HepG2 (cell line): ENCODE data around the gene XPO5. TPM values are rescaled to one million over a fixed set of nuclear protein-coding genes. Genes with fewer than 3 reads are reported as not detected.

Experiments used
- ATAC-seq: fragments of 200-7000 bp; cut with Tn5 transposase; 3 replicates; pipeline ENCODE4 v1.9.1; 2020; ENCODE audit warnings: mild to moderate bottlenecking, moderate library complexity
- BruUV-seq: library from RNA; stranded (reverse); fragments of 400-500 nt; replicated peaks from 2 replicates; lab custom pipeline; 2021; lab: Mats Ljungman, UMichigan
- CTCF ChIA-PET: fragments of 300-600 bp; formaldehyde crosslinking; extraction: SDS; loops from one replicate; lab custom pipeline; 2021; ENCODE audit warnings: low total read pairs, inconsistent platforms, low intra/inter-chr PET ratio; lab: Yijun Ruan, JAX
- POLR2A ChIA-PET: fragments of 350-600 bp; sonication (Branson Sonifier 250); formaldehyde crosslinking; loops from one replicate; lab custom pipeline; 2020; ENCODE audit warnings: antibody characterized with exemption, inconsistent platforms; lab: Yijun Ruan, JAX
- DNase-seq: peaks from one replicate; pipeline ENCODE4 v3.0.0-alpha.2; 2015; ENCODE audit warnings: low spot score
- FAIRE-seq: peaks from 3 replicates; lab custom pipeline; 2011; peaks lifted over from hg19 to GRCh38; lab: Jason Lieb, UNC
- H2AFZ ChIP-seq: one replicate; pipeline ENCODE4 v1.6.1; 2011; ENCODE audit warnings: low read length, inconsistent platforms
- H3K27ac ChIP-seq: fragments of 300-600 bp; 3 replicates; pipeline ENCODE4 v1.8.0; 2011; ENCODE audit warnings: mixed run types, mild to moderate bottlenecking, mixed read lengths, low read length, inconsistent platforms; ENCODE audit not compliant: insufficient read depth; ENCODE audit errors: extremely low read length
- H3K27me3 ChIP-seq, 2 experiments: fragments of 200-600 bp in 1 of 2; 2 replicates in 1 of 2; 3 replicates in 1 of 2; pipeline versions ENCODE4 v1.6.0 to v1.8.0; 2011; ENCODE audit warnings: low read length in 2 of 2, mild to moderate bottlenecking in 2 of 2, moderate library complexity in 2 of 2, inconsistent platforms in 1 of 2; ENCODE audit not compliant: insufficient read depth in 2 of 2, control insufficient read depth in 1 of 2
- H3K36me3 ChIP-seq, 2 experiments: fragments of 200-600 bp in 1 of 2; replicated peaks in 1 of 2; 2 replicates in 1 of 2; 3 replicates in 1 of 2; pipeline versions ENCODE4 v1.5.1 to v1.8.0; 2011; ENCODE audit warnings: low read length in 2 of 2, inconsistent platforms in 1 of 2; ENCODE audit not compliant: insufficient read depth in 2 of 2, control insufficient read depth in 1 of 2
- H3K4me1 ChIP-seq: 2 replicates; pipeline ENCODE4 v1.5.1; 2012; ENCODE audit warnings: low read length, inconsistent platforms; ENCODE audit not compliant: insufficient read depth
- H3K4me2 ChIP-seq: 2 replicates; pipeline ENCODE4 v1.6.0; 2011; ENCODE audit warnings: low read depth, low read length, inconsistent platforms
- H3K4me3 ChIP-seq, 3 experiments: fragments of 200-600 bp in 1 of 3; sonication (generic), shearing (Covaris generic) in 1 of 3; replicated peaks in 1 of 3; 2 replicates each; pipeline ENCODE4 v1.5.1; 2011 to 2016; ENCODE audit warnings: low read length in 3 of 3, inconsistent platforms in 2 of 3, low read depth in 2 of 3, mild to moderate bottlenecking in 2 of 3, control low read depth in 1 of 3, mixed read lengths in 1 of 3; ENCODE audit not compliant: insufficient read depth in 1 of 3
- H3K79me2 ChIP-seq: one replicate; pipeline ENCODE4 v1.6.1; 2011; ENCODE audit warnings: low read length, inconsistent platforms; ENCODE audit not compliant: insufficient read depth
- H3K9ac ChIP-seq: 2 replicates; pipeline ENCODE4 v1.6.0; 2011; ENCODE audit warnings: mild to moderate bottlenecking, low read depth, low read length, inconsistent platforms; ENCODE audit not compliant: insufficient read depth
- H3K9me3 ChIP-seq: 2 replicates; pipeline ENCODE4 v1.5.1; 2012; ENCODE audit warnings: mild to moderate bottlenecking, low read length
- H4K20me1 ChIP-seq: 2 replicates; pipeline ENCODE4 v1.6.0; 2011; ENCODE audit warnings: inconsistent platforms, mild to moderate bottlenecking, low read length, moderate library complexity; ENCODE audit not compliant: insufficient read depth
- ATF4 ChIP-seq, 2 experiments: fragments of 450-650 bp in 1 of 2; sonication (generic) in 1 of 2; formaldehyde crosslinking; IDR thresholded peaks; 2 replicates each; pipeline versions ENCODE4 v1.5.0 to v1.8.0; 2020 to 2022; ENCODE audit warnings: mild to moderate bottlenecking in 1 of 2, missing genetic modification reagents in 1 of 2
- CBX5 ChIP-seq: sonication (generic); formaldehyde crosslinking; IDR thresholded peaks from 2 replicates; pipeline ENCODE4 v1.4.0; 2020; ENCODE audit warnings: missing genetic modification reagents, borderline replicate concordance
- CEBPB ChIP-seq: IDR thresholded peaks from 2 replicates; pipeline ENCODE4 v1.6.1; 2011; ENCODE audit warnings: low read depth, low read length, improper control_type of control experiment, borderline replicate concordance
- CEBPG ChIP-seq: IDR thresholded peaks from 2 replicates; pipeline ENCODE4 v1.6.1; 2016
- FOSL2 ChIP-seq: sonication (generic); formaldehyde crosslinking; IDR thresholded peaks from 2 replicates; pipeline ENCODE4 v1.4.0; 2020; ENCODE audit warnings: missing genetic modification reagents
- GATAD2A ChIP-seq: IDR thresholded peaks from 2 replicates; pipeline ENCODE4 v1.6.1; 2016
- NRL ChIP-seq: sonication (generic); formaldehyde crosslinking; IDR thresholded peaks from 2 replicates; pipeline ENCODE4 v1.5.0; 2020; ENCODE audit warnings: missing genetic modification reagents, mild to moderate bottlenecking, moderate library complexity, borderline replicate concordance
- RCOR2 ChIP-seq: IDR thresholded peaks from 2 replicates; pipeline ENCODE4 v1.6.1; 2016; ENCODE audit warnings: missing biosample characterization, missing genetic modification reagents
- ZNF484 ChIP-seq: sonication (generic); formaldehyde crosslinking; IDR thresholded peaks from 2 replicates; pipeline ENCODE4 v1.5.1; 2020; ENCODE audit warnings: mild to moderate bottlenecking, low read depth, missing genetic modification reagents, borderline replicate concordance
- ZNF644 ChIP-seq: IDR thresholded peaks from 2 replicates; pipeline ENCODE4 v1.6.1; 2016; ENCODE audit warnings: low read depth
- WGBS: methylation state at CpG from one replicate; pipeline ENCODE4 v1.1.6; 2017; ENCODE audit warnings: low lambda C conversion rate; 5-methylcytosine and 5-hydroxymethylcytosine counted together
- in situ Hi-C: cut with HindIII; loops from 2 replicates; pipeline ENCODE4 v1.10.0; 2017; ENCODE audit warnings: low pct_unique_long_range_greater_than_20kb; ENCODE audit not compliant: extremely low pct_ligation_motif_present
- intact Hi-C: fragments of 100-400 bp; cut with micrococcal nuclease; formaldehyde crosslinking; loops from one replicate; pipeline ENCODE4 v1.10.0; 2022; ENCODE audit not compliant: unreplicated experiment
- polyA plus RNA-seq, 8 experiments: library from polyadenylated mRNA; depleted of rRNA in 3 of 8; stranded (reverse) in 7 of 8; unstranded in 1 of 8; fragments of >200 nt; fragmentation: Illumina TruSeq in 4 of 8; extraction: Trizol in 4 of 8; gene quantifications; 2 replicates each; pipeline versions ENCODE4 v1.2.1 to v1.2.3, GENCODE V29; 2011 to 2016; ENCODE audit warnings: low read depth in 4 of 8, missing spikeins in 1 of 8, mixed read lengths in 1 of 8; ENCODE audit not compliant: insufficient read depth in 1 of 8
- total RNA-seq, 5 experiments: library from RNA; depleted of rRNA; stranded (reverse); fragments of >200 nt; fragmentation: Illumina TruSeq; extraction: Trizol; gene quantifications; 2 replicates each; pipeline ENCODE4 v1.2.3, GENCODE V29; 2016; ENCODE audit warnings: low read depth in 1 of 5
- TF ChIP-seq, protein P1 (sequence below): sonication (generic); formaldehyde crosslinking; IDR thresholded peaks from 2 replicates; pipeline ENCODE4 v1.4.0; 2020; ENCODE audit warnings: mild to moderate bottlenecking, missing genetic modification reagents
- TF ChIP-seq, protein P2 (sequence below): IDR thresholded peaks from 2 replicates; pipeline ENCODE4 v1.6.1; 2016; ENCODE audit warnings: control low read depth
- TF ChIP-seq, protein P3 (sequence below): sonication (generic); formaldehyde crosslinking; IDR thresholded peaks from 2 replicates; pipeline ENCODE4 v1.8.0; 2022; ENCODE audit warnings: mild to moderate bottlenecking, missing genetic modification reagents, borderline replicate concordance
- TF ChIP-seq, protein P4 (sequence below): sonication (generic); formaldehyde crosslinking; IDR thresholded peaks from 2 replicates; pipeline ENCODE4 v1.9.0; 2021; ENCODE audit warnings: missing genetic modification reagents, mild to moderate bottlenecking, borderline replicate concordance

The XPO5 gene
- total and polyA plus RNA-seq, 2 of the 13 experiments (the other 11 are each of a cell fraction or from before 2014, with no cell fraction given), result 52.2 to 68.0 TPM

GRCh38 chr6:43481591-43482236 lies 94.1 kb downstream of the XPO5 start (continued):
- TF ChIP-seq, protein P1, sequence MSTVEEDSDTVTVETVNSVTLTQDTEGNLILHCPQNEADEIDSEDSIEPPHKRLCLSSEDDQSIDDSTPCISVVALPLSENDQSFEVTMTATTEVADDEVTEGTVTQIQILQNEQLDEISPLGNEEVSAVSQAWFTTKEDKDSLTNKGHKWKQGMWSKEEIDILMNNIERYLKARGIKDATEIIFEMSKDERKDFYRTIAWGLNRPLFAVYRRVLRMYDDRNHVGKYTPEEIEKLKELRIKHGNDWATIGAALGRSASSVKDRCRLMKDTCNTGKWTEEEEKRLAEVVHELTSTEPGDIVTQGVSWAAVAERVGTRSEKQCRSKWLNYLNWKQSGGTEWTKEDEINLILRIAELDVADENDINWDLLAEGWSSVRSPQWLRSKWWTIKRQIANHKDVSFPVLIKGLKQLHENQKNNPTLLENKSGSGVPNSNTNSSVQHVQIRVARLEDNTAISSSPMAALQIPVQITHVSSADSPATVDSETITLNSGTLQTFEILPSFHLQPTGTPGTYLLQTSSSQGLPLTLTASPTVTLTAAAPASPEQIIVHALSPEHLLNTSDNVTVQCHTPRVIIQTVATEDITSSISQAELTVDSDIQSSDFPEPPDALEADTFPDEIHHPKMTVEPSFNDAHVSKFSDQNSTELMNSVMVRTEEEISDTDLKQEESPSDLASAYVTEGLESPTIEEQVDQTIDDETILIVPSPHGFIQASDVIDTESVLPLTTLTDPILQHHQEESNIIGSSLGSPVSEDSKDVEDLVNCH (CRISPR knock-in tag), result no peak
- no peak for TF ChIP-seq NRL

GRCh38 chr6:43481075-43481474 lies 94.8 kb downstream of the XPO5 start:
- no peaks in the 10 kb centered on the region for H3K9me3 ChIP-seq
- FAIRE-seq, result no peak
- peaks cover 0 to 3% of the 10 kb centered on the region in 2 experiments; a peak in 1 of 5 replicates for H3K36me3 ChIP-seq
- DNase-seq, result no peak
- H3K27ac ChIP-seq, result no peak overlapping the region
- H3K4me1 ChIP-seq, result peaks cover 66% of the 10 kb centered on the region
- H3K4me3 ChIP-seq, result no peak overlapping the region
- in situ Hi-C loops, result no loop called here
- no peak overlapping the region for H2AFZ ChIP-seq
- CTCF ChIA-PET, result no interaction called here
- no peaks in the 10 kb centered on the region; a peak in 1 of 5 replicates for H3K27me3 ChIP-seq
- TF ChIP-seq GATAD2A (CRISPR knock-in tag), result peak; percentile 27; the same call in 1 of the 2 replicates
- TF ChIP-seq, protein P2, sequence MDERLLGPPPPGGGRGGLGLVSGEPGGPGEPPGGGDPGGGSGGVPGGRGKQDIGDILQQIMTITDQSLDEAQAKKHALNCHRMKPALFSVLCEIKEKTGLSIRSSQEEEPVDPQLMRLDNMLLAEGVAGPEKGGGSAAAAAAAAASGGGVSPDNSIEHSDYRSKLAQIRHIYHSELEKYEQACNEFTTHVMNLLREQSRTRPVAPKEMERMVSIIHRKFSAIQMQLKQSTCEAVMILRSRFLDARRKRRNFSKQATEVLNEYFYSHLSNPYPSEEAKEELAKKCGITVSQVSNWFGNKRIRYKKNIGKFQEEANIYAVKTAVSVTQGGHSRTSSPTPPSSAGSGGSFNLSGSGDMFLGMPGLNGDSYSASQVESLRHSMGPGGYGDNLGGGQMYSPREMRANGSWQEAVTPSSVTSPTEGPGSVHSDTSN, result peak; percentile 54; the same call in 1 of the 2 replicates
- TF ChIP-seq ZNF644 (CRISPR knock-in tag), result peak; percentile 77
- TF ChIP-seq, protein P3, sequence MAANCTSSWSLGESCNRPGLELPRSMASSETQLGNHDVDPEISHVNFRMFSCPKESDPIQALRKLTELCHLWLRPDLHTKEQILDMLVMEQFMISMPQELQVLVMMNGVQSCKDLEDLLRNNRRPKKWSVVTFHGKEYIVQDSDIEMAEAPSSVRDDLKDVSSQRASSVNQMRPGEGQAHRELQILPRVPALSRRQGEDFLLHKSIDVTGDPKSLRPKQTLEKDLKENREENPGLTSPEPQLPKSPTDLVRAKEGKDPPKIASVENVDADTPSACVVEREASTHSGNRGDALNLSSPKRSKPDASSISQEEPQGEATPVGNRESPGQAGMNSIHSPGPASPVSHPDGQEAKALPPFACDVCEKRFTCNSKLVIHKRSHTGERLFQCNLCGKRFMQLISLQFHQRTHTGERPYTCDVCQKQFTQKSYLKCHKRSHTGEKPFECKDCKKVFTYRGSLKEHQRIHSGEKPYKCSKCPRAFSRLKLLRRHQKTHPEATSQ (CRISPR knock-in tag), result no peak
- TF ChIP-seq CEBPB, result peak; percentile 79
- TF ChIP-seq, protein P4, sequence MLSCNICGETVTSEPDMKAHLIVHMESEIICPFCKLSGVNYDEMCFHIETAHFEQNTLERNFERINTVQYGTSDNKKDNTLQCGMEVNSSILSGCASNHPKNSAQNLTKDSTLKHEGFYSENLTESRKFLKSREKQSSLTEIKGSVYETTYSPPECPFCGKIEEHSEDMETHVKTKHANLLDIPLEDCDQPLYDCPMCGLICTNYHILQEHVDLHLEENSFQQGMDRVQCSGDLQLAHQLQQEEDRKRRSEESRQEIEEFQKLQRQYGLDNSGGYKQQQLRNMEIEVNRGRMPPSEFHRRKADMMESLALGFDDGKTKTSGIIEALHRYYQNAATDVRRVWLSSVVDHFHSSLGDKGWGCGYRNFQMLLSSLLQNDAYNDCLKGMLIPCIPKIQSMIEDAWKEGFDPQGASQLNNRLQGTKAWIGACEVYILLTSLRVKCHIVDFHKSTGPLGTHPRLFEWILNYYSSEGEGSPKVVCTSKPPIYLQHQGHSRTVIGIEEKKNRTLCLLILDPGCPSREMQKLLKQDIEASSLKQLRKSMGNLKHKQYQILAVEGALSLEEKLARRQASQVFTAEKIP, result no peak
- TF ChIP-seq ATF4 (CRISPR knock-in tag; IDR thresholded peaks at IDR 0.05), result peak in 1 of 2 experiments; percentile 92; a peak in 2 of 4 replicates
- TF ChIP-seq FOSL2 (CRISPR knock-in tag), result peak; percentile 50; the same call in 1 of the 2 replicates
- TF ChIP-seq RCOR2, result no peak
- TF ChIP-seq CEBPG (CRISPR knock-in tag), result peak; percentile 81
- TF ChIP-seq CBX5 (CRISPR knock-in tag), result no peak
- TF ChIP-seq ZNF484 (CRISPR knock-in tag), result no peak
- POLR2A ChIA-PET, result interaction anchor here (0.7 to 6.5 kb wide), 3 partner anchors 10 to 698 kb away, joined by 3 to 141 read pairs (median 4); no protein-coding TSS in a partner anchor
- H4K20me1 ChIP-seq, result no peaks in the 10 kb centered on the region
- H3K79me2 ChIP-seq, result peaks cover 61% of the 10 kb centered on the region
- WGBS, result 98% methylated on average over 2 of the region's 2 CpGs
- no peak overlapping the region for H3K9ac ChIP-seq
- no peak for ATAC-seq
- BruUV-seq, result no TSS peak
- intact Hi-C loops, result no loop called here
- peak overlapping the region; percentile 19; the same call in 1 of the 2 replicates for H3K4me2 ChIP-seq
